ENCODE data around the gene LY86. TPM values are rescaled to one million over a fixed set of nuclear protein-coding genes. Genes with fewer than 3 reads are reported as not detected.

The LY86 gene
- total and polyA plus RNA-seq, 2 of the 13 experiments (the other 11 are each of a cell fraction or from before 2014, with no cell fraction given): not detected

- no peak for TF ChIP-seq KIAA2018 (CRISPR knock-in tag; IDR thresholded peaks at IDR 0.05; ENCODE audit: borderline replicate concordance)
- TF ChIP-seq ZSCAN25 (CRISPR knock-in tag; IDR thresholded peaks at IDR 0.05): no peak
- TF ChIP-seq FIP1L1 (IDR thresholded peaks at IDR 0.05; ENCODE audit: borderline replicate concordance, insufficient read depth, low read depth, low read length): no peak
- no peak for TF ChIP-seq TRIM24 (CRISPR knock-in tag; IDR thresholded peaks at IDR 0.05)
- TF ChIP-seq DR1 (CRISPR knock-in tag; IDR thresholded peaks at IDR 0.05): no peak
- TF ChIP-seq ZNF510 (CRISPR knock-in tag; IDR thresholded peaks at IDR 0.05; ENCODE audit: low read depth): no peak
- no peak for TF ChIP-seq ATRX (CRISPR knock-in tag; IDR thresholded peaks at IDR 0.05; ENCODE audit: borderline replicate concordance)
- TF ChIP-seq CEBPG (CRISPR knock-in tag; IDR thresholded peaks at IDR 0.05): peak; percentile 73
- peak; percentile 54; the same call in 1 of the 2 replicates for TF ChIP-seq GATAD2A (CRISPR knock-in tag; IDR thresholded peaks at IDR 0.05)
- no peak for TF ChIP-seq ATF6 (CRISPR knock-in tag; conservative IDR thresholded peaks at IDR 0.05)
- TF ChIP-seq AKNA (CRISPR knock-in tag; IDR thresholded peaks at IDR 0.05; ENCODE audit: borderline replicate concordance): no peak
- no peak for TF ChIP-seq CENPX (CRISPR knock-in tag; IDR thresholded peaks at IDR 0.05)
- no peak for TF ChIP-seq IRF9 (CRISPR knock-in tag; IDR thresholded peaks at IDR 0.05; ENCODE audit: borderline replicate concordance)
- no peak for TF ChIP-seq THYN1 (CRISPR knock-in tag; IDR thresholded peaks at IDR 0.05; ENCODE audit: borderline replicate concordance, low read depth)
Measured at GRCh38 chr6:6688283-6688682, 99.8 kb downstream of the LY86 start (continued).
